AG20443 (cell line): ENCODE data around the gene WDR7.
"Not testable (repeated sequence)": the region's sequence is repeated elsewhere in the genome, so short reads cannot be mapped to it uniquely, and the experiment has no call there.

Source experiments
- DNase-seq: peaks from one replicate; pipeline ENCODE4 v3.0.0; 2012; ENCODE audit warnings: low spot score, mixed read lengths

Gene WDR7

DNA sequence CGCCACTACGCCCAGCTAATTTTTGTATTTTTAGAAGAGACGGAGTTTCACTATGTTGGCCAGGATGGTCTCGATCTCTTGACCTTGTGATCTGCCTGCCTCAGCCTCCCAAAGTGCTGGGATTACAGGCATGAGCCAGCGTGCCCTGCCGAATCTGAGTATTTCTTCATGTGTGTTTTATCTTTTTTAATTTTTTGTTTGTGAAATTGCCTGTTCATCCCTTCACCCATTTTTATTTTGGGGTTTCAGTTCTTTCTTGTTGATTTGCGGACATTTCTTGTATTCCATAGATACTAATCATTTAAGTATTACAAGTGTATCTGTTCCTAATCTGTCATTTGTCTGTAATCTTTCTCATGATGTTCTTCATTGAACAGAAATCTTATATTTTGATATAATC is 3.1 kb downstream of the WDR7 start:
- DNase-seq = not testable (repeated sequence)

DNA sequence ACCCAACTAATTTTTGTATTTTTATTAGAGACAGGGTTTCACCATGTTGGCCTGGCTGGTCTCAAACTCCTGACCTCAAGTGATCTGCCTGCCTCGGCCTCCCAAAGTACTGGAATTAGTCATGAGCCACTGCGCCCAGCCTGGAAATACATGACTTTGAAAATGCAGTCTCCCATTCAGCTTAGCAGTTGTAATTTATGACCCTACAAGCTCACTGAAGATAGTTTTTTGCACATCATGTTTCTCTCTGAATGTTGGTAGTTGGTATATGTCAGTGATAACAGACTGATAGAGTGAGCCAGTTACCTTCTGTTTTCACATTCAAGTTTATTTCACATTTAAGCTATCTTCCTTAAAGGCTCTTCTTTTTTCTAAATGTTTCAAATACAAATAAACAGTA is 7.1 kb downstream of the WDR7 start:
- DNase-seq = no peak

DNA sequence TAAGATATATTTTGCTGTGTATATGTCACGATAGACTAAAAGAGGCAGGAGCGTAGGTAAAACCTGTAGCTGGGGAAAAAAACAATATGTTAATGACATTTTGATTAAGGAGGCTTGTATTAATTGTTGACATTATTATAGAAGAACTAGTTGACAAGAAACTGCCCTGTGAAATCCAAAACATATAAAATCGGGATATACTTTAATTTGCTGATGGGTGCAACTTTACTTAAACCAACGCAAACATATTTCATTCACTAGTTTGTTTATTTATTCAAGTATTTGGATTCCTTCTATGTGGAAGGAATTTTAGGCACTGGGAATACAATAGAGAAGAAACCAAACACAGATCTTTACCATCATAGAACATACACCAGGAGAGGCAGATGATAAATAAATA is 8.0 kb downstream of the WDR7 start:
- no peak for DNase-seq

DNA sequence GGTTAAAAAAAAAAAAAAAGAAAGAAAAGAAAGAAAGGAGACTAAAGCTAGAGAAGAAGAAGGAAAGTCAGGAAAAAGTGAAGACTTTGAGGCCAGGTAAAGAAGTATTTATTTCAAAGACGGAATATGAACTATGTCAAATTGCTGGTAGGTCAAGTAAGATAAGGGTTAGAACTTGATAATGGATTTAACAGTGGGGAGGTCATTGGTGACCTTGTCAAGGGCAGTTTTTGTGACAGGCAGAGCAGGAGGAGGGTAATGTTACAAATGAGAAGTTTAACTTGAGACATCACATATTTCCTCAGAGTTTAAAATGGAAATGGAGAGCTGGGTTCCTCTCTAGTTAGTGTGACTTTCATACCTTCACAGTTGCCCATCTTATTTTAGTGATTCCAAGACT is 9.5 kb downstream of the WDR7 start:
- no peak for DNase-seq

DNA sequence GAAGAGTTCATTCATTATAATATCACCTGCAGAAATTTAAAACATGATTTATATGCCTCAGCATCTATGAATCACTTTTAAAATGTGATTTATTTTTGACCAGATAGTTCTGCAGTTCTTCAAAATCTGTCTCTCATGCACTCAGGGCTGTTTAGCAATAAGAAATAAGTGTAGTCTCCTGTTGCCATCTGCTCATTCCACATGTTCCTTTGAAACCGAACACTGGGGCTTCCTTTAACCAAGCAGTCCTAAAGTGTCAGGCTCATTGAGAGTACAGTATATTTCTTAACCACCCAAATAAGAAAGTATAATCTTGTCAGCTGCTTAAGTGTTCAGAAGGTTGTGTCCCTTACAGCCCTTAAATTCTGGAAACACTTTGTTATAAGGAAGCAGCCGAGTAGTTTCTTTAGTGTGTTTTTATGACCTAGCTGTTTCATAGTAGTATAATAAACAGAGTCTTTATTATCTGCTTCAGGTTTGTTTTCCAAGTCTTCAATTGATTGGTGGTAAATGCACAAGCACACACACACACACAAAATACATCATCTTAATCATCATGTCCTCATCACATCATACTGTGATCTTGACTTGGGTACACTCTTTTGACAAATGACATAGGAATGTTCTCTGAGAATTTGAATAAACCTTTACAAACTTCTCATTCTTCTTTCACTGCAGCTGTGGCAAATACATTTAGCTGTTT is 10.4 kb downstream of the WDR7 start:
- no peak for DNase-seq

DNA sequence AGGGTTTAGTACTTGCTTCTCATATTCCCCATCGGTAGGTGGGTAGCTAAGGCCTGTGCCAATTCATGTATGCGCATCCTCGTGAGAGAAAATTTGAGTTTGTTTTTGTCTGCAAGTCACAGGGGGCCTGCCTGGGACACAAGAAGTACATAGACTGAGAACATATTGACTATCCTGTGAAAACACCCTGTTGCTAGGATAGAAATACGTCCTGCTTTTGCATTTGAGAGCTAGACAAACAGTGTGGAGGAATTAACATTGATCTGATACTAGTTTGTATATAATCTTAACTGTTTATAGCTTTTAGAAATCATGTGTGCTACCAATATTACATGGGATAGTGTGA is 10.9 kb downstream of the WDR7 start:
- DNase-seq = no peak

DNA sequence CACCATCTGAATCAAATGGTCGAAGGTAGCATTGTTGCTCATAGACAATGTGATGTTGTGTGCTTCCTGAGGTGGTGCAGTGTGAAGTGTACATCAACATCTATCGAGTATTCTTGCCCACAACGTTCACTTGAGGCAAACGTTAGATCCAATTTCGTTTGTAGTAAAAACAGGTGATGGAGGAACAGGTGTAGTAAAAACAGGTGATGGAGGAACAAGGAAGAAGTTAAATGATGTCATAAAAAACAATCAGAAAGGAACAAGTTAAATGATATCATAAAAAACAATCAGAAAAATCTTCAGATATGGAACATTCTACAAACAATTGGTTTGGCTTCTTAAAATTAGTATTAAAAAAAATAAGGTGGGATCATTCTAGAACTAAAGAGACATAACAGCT is 11.3 kb downstream of the WDR7 start:
- DNase-seq = no peak

DNA sequence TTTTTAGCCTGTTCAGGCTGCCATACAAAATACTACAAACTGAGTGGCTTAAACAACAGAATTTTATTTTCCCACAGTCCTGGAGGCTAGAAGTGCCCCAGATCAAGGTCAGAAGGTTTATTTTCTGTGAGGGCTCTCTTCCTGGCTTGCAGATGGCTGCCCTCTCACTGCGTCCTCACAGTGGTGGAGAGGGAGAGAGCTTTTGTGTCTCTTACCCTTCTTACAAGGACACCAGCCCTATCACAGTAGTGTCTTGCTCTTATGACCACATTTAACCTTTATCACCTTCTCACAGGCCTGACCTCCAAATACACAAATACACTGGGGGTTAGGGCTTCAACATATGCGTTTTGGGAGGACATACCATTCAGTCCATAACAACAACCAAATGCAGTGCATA is 11.7 kb downstream of the WDR7 start:
- DNase-seq = no peak

DNA sequence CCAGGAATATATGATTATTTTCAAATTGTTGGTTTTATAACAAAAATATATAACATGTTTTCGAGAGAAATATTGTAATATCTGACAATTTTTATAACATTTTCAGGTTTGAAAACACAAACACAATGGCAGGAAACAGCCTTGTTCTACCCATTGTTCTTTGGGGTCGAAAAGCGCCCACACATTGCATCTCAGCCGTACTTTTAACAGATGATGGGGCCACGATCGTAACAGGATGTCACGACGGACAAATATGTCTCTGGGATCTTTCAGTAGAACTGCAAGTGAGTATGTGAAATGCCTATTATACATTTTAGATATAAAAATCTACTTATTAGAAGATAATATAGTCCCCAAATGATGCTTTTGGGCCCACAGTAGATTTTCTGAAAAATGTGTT is 21.2 kb downstream of the WDR7 start:
- no peak for DNase-seq

DNA sequence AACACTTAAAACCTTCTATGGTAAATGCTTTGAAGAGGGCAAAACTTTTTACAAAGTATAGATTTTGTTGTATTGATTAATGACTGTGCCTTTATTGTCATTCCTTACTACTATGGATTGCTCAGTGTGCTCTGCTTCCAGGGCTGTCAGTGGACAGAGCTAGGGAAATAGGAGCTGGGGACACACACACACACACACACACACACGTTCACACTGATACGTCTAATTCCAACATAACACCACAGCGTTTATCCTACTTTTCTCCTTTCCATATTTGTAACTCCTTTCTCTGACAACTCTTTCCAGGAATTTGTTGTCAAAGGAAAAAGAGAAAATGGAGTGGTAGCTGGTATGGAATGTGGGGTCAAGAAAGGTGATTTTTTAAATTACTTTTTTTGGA is 21.8 kb downstream of the WDR7 start:
- no peak for DNase-seq

DNA sequence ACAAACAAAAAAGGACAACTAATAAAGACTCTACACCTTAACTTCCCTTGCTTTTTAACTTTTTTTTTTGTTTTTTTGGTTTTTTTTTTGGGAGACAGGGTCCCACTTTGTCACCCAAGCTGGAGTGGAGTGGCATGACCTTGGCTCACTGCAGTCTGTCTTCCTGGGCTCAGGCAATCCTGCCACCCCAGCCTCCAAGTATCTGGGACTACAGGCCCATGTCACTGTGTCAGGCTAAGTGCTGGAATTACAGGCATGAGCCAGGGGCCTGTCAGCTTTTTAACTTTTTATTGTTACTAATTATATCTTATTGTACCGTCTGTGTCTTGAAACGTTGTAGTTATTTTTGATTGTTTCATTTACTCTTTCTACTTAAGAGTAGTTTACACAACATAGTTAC is 25.5 kb downstream of the WDR7 start:
- no peak for DNase-seq

DNA sequence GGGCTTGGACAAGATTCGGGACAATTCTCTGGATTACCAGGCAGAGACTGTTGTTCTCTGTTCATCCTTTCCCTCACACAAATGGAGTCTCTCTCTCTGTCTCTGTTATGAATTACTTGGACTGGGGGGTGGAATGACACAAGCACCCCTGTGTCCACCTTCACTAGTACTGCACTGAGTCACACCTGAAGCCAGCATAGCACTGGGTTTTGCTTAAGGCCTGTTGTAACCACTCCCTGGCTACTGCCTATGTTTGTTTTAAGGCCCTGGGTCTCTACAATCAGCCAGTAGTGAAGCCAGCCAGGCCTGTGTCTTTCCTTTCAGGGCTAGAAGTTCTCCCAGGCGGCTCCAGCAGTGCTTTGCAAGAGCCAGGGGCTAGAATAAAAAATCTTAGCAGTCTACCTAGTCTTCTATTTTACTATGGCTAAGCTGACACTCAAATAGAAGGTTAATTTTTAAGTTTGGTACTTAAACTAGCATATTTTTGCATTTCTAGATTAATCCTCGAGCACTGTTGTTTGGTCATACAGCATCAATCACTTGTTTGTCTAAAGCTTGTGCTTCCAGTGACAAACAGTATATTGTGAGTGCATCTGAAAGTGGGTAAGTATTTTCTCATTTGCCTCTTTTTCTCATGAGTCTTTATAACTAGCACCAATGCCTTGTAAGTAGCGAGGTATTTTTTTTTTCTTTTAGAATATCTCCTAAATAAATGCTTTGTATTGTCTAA is 27.8 kb downstream of the WDR7 start:
- DNase-seq = no peak

DNA sequence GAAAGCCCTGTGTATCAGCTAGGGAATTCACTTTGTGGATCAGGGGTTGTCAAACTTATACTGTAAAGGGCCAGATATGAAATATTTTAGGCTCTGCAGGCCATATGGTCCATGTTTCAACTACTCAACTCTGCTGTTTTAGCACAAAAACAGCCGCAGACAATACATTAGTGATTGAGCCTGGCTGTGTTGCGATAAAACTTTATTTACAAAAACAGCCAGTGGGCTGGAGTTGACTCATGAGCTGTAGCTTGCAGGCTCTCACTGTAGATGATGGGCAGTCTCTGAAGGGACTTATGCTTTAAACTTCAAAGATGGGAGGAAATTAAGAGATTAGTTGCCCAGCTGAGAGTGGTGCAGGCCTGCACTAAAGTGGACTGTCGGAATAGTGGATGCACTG is 33.1 kb downstream of the WDR7 start:
- no peak for DNase-seq

DNA sequence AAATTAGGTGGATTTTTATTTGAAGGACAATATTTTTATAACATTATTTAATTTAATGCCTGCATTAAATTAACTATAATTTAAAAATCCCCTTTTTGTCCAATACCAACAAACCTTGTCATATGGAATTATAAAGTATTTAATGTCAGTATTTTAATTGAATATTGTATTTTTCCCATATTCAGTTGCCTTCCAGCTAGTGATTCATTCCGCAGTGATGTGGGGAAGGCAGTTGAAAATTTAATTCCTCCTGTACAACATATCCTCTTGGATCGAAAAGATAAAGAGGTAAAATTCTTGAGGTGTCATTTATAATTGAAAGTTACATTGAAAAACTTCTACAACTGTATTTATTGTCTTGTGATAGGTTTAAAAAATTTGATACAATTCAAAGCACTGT is 40.4 kb downstream of the WDR7 start:
- no peak for DNase-seq

DNA sequence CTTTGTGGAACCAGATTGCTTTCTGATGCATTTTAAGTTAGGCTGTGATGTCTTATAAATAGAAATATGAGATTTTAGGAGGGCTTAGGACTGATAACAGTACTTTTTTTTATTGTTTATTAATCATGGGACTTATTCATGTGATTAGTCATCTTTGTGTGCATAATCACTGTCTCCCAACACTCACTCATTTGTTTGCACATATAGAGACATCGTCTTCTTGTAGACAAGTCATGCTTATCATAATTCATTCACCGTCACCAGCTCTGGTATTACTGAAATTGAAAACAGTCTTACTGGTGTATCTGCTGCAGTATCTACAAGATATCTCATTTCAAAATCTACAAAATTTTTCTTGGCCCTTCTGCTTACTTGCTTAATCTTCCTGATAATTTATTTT is 45.8 kb downstream of the WDR7 start:
- DNase-seq = no peak

DNA sequence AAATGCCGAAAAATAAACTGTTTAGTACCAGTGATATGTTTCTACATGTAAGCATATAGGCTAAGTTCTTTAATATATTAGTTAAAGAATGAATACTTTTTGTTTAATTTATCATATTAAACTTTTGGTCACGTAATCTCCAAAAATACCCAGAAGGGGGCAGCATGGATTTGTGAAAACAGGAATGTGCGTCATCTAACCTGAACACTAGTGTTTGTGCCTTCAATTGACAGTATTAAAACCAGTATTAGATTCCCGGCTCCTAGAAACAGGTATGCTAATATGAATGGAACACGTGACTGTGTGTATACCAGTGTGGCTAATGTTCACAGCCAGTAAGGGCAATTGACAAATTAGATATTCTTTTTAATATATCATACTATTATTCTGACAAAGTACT is 51.8 kb downstream of the WDR7 start:
- DNase-seq = peak; percentile 24

DNA sequence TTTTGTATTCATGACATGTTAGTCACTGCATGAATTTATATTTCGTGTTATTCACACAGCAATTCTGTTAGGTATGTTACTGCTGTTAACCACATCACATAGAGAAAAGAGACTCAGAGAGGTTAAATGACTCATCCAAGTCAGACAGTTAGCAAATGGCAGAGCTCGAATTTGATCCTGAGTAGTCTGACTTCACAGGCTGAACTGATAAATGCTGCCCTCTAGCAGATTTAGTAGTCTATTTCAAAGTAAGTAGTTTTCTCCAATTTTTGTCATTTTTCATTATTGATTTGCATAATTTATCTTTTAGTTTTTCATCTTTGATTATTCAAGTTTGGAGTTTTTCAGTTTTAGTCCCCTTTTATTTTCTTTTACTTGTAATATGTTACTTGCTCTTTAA is 58.3 kb downstream of the WDR7 start:
- DNase-seq = peak; percentile 70

DNA sequence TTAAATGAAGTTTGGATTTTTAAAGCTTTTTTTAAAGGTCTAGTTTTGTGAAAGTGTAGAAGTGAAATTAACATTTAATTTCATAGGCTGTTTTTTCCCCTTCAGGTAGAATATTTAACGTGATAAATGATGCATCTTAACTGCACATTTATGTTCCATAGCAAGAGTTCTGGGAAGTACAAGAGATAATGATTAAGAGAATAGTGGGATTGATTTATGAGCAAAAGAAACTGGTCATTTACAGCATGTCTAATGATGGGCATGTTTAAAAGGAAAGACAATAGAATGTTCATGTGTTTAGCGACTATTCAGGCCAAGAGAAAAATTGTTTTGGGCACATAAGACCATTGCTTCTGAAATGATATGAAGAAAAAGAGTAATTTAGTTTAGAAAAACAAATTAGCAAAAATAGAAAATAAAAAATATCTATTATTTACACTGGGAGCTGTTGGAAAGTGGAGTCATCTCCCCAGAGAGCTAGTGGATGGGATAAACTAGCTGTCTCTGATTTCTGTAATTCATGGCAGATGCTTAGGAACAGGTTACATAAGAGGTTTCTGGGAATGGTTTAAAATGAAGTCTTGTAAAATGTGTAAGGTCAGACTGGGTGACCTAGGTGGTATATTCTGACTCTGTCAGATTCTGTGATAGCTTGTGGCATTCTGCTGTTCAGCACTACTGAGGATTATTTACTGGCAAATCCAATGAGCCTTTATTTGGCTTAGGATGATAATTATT is 60.7 kb downstream of the WDR7 start:
- peak; percentile 21 for DNase-seq

DNA sequence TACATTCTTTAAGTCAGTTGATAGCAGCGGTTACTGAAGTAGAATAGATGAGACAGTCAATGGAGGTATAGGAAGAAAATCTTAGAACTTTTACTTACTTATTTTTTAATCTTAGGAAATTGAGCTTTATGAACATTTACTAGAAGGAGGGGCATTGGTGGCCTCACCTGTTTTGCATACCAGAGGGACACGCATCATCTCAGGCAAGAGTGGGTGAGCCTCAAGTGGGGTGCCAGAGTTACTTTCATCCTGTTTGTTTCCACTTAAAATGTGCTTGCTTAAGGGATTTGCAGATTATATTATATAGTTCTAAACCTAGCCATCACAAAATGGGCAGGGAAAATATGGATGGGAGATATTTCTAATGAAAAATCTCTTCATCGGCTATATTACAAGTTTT is 61.6 kb downstream of the WDR7 start:
- DNase-seq = no peak

DNA sequence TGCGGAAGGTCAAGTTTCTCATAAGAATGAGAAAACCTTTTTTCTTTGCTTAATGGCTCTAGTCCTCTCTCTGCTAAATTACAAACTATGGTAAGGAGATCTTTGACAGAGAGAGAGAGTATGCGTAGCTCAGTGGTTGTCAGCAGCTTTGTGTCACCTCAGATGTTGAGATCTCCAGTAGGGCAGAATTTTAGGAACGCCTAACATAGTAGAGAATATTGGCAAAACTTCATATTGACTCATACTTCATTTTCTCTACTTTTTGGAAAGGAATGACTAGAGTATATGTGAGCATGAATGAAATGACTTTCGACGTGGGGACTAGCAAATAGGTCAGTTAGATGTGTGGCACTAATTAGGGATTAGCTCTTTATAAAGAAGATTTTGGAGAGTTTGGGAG is 64.0 kb downstream of the WDR7 start:
- peak; percentile 9 for DNase-seq

DNA sequence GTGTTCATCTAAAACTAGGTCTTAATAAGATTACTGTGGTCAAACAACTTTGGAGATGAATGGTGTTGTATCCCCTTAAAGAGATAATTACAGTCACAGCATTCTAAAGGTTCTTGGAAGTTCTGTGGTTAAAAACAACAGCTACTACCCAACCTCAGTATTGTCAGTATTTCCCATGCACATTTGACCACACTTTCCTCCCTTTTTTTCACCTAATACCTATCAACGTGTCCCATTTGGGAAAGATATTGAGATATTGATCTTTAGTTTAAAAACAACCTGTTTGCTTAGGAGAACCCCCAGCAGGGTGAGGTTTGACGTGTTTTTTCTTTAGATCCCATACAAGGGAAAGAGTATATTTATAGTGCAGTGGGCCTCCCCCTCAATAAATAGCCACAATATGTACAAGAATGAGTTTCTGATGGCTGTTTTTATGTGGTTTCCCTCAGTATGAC is 65.6 kb downstream of the WDR7 start:
- no peak for DNase-seq

DNA sequence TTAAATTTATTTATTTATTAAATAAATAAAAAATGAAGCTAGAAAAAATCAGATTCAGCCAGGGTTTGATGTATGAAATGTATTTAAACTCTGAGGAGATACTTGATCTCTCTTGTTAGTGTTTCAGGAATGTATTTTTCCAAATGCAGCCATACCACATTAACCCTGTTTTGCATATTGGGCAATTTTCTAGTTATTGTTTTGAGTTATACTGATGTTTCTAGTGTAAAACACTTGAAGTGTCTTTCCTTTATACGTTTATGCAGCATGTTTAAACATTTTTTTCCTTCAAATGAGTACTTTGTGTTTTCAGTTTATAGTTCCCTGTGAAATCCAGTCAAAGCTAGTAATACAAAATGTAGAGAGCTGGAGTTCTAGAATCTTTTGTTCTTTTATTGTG is 69.9 kb downstream of the WDR7 start:
- no peak for DNase-seq

DNA sequence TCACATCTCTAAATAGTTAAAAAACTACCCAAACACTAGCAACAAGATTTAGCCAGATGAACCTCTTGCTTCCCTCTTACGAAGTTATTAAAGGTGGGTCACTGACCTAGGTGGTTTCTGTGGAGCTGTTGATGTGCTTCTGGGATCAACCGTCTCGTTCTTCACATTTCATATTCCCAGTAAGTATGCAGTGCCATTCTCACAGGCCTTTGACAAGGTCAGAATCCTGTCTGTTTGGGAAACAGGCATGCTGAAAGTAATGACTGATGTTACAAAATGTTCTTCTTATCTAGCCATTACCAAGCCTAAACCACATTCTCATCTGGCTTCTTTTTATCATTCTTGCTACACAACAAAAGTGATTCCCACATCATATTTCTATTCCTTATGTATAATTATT is 70.3 kb downstream of the WDR7 start:
- DNase-seq = no peak
